H9 (cell line): Measurements from ENCODE around the gene RDH14. TPM values are rescaled to one million over a fixed set of nuclear protein-coding genes. Genes with fewer than 3 reads are reported as not detected.

Source experiments
- DNase-seq: peaks from one replicate; pipeline ENCODE4 v3.0.0-alpha.2; 2017
- H2AFZ ChIP-seq: one replicate; pipeline ENCODE4 v1.6.1; 2013; ENCODE audit warnings: mild to moderate bottlenecking, low read length, control low read depth, moderate library complexity
- H2AK5ac ChIP-seq: 2 replicates; pipeline ENCODE4 v1.6.1; 2013; ENCODE audit warnings: low read length, control low read depth, mixed read lengths; ENCODE audit not compliant: insufficient read length
- H2BK120ac ChIP-seq: one replicate; pipeline ENCODE4 v1.6.1; 2013; ENCODE audit warnings: low read depth, mild to moderate bottlenecking, low read length, control low read depth, inconsistent platforms; ENCODE audit not compliant: poor library complexity, severe bottlenecking
- H2BK12ac ChIP-seq: 2 replicates; pipeline ENCODE4 v1.6.1; 2013; ENCODE audit warnings: low read length, control low read depth, mixed read lengths, low read depth; ENCODE audit not compliant: insufficient read length
- H2BK15ac ChIP-seq: 2 replicates; pipeline ENCODE4 v1.6.1; 2013; ENCODE audit warnings: low read depth, low read length, control low read depth
- H2BK20ac ChIP-seq: one replicate; pipeline ENCODE4 v1.6.1; 2013; ENCODE audit warnings: low read depth, mild to moderate bottlenecking, low read length, control low read depth, inconsistent platforms; ENCODE audit not compliant: poor library complexity, severe bottlenecking
- H2BK5ac ChIP-seq: 2 replicates; pipeline ENCODE4 v1.6.1; 2013; ENCODE audit warnings: low read length, control low read depth, mixed read lengths; ENCODE audit not compliant: insufficient read length
- H3K14ac ChIP-seq: 2 replicates; pipeline ENCODE4 v1.6.1; 2013; ENCODE audit warnings: low read length, control low read depth; ENCODE audit not compliant: insufficient read depth
- H3K18ac ChIP-seq: 2 replicates; pipeline ENCODE4 v1.6.1; 2013; ENCODE audit warnings: low read depth, mild to moderate bottlenecking, mixed read lengths, low read length, control low read depth; ENCODE audit not compliant: insufficient read length
- H3K23ac ChIP-seq: 2 replicates; pipeline ENCODE4 v1.6.1; 2013; ENCODE audit warnings: low read length, control low read depth, mixed read lengths, low read depth; ENCODE audit not compliant: insufficient read length
- H3K23me2 ChIP-seq: 2 replicates; pipeline ENCODE4 v1.6.1; 2013; ENCODE audit warnings: low read depth, mild to moderate bottlenecking, mixed read lengths, low read length, control low read depth; ENCODE audit not compliant: insufficient read length, poor library complexity, severe bottlenecking
- H3K27ac ChIP-seq: 2 replicates; pipeline ENCODE4 v1.5.1; 2013; ENCODE audit warnings: low read length, control low read depth, mixed read lengths, low read depth; ENCODE audit not compliant: insufficient read length
- H3K27me3 ChIP-seq: 2 replicates; pipeline ENCODE4 v1.6.1; 2013; ENCODE audit warnings: low read length, control low read depth, inconsistent platforms; ENCODE audit not compliant: insufficient read depth
- H3K4ac ChIP-seq: 2 replicates; pipeline ENCODE4 v1.6.1; 2013; ENCODE audit warnings: low read depth, mild to moderate bottlenecking, control low read depth, inconsistent platforms, low read length, moderate library complexity
- H3K4me1 ChIP-seq: 2 replicates; pipeline ENCODE4 v1.6.1; 2013; ENCODE audit warnings: low read length, control low read depth, inconsistent platforms; ENCODE audit not compliant: insufficient read depth
- H3K4me2 ChIP-seq: 2 replicates; pipeline ENCODE4 v1.6.1; 2013; ENCODE audit warnings: low read length, control low read depth, mixed read lengths; ENCODE audit not compliant: insufficient read length, insufficient read depth
- H3K56ac ChIP-seq: 2 replicates; pipeline ENCODE4 v1.6.1; 2013; ENCODE audit warnings: low read depth, mild to moderate bottlenecking, mixed read lengths, low read length, control low read depth; ENCODE audit not compliant: insufficient read length
- H3K79me1 ChIP-seq: 2 replicates; pipeline ENCODE4 v1.6.1; 2013; ENCODE audit warnings: low read depth, mild to moderate bottlenecking, moderate library complexity, low read length, control low read depth, inconsistent platforms; ENCODE audit not compliant: insufficient read depth, poor library complexity, severe bottlenecking
- H3K79me2 ChIP-seq: 2 replicates; pipeline ENCODE4 v1.6.1; 2013; ENCODE audit warnings: low read length, control low read depth, inconsistent platforms; ENCODE audit not compliant: insufficient read depth
- H3K9ac ChIP-seq: 2 replicates; pipeline ENCODE4 v1.6.1; 2013; ENCODE audit warnings: low read length, control low read depth, mixed read lengths; ENCODE audit not compliant: insufficient read length; ENCODE audit errors: extremely low read depth
- H3K9me3 ChIP-seq: one replicate; pipeline ENCODE4 v1.6.1; 2013; ENCODE audit warnings: low read depth, low read length, inconsistent platforms; ENCODE audit not compliant: control insufficient read depth
- H3T11ph ChIP-seq: one replicate; pipeline ENCODE4 v1.6.1; 2013; ENCODE audit warnings: mild to moderate bottlenecking, low read length, control low read depth, inconsistent platforms
- H4K20me1 ChIP-seq: one replicate; pipeline ENCODE4 v1.6.1; 2013; ENCODE audit not compliant: control insufficient read depth, insufficient read length, insufficient read depth
- H4K5ac ChIP-seq: 2 replicates; pipeline ENCODE4 v1.6.1; 2013; ENCODE audit warnings: low read depth, mild to moderate bottlenecking, mixed read lengths, low read length, control low read depth; ENCODE audit not compliant: insufficient read length
- H4K8ac ChIP-seq: replicated peaks from 2 replicates; pipeline ENCODE4 v1.6.1; 2013; ENCODE audit warnings: low read length, control low read depth, mixed read lengths, low read depth; ENCODE audit not compliant: insufficient read length
- H4K91ac ChIP-seq: 2 replicates; pipeline ENCODE4 v1.6.1; 2013; ENCODE audit warnings: low read depth, mild to moderate bottlenecking, moderate library complexity, mixed read lengths, low read length, control low read depth; ENCODE audit not compliant: insufficient read length
- H3K27ac Mint-ChIP-seq, 3 experiments: 2 replicates in 2 of 3; 3 replicates in 1 of 3; pipeline ENCODE4 v1.8.0; 2020 to 2021; ENCODE audit warnings: mixed read lengths in 3 of 3, mild to moderate bottlenecking in 1 of 3, moderate library complexity in 1 of 3
- H3K27me3 Mint-ChIP-seq: 2 replicates; pipeline ENCODE4 v1.8.0; 2021; ENCODE audit warnings: low read depth, mild to moderate bottlenecking, moderate library complexity, mixed read lengths
- H3K36me3 Mint-ChIP-seq, 3 experiments: 2 replicates in 2 of 3; 3 replicates in 1 of 3; pipeline ENCODE4 v1.8.0; 2020 to 2021; ENCODE audit warnings: low read depth in 3 of 3, mixed read lengths in 3 of 3; ENCODE audit not compliant: insufficient read depth in 1 of 3
- H3K4me1 Mint-ChIP-seq, 2 experiments: 2 replicates each; pipeline ENCODE4 v1.8.0; 2020; ENCODE audit warnings: mixed read lengths in 2 of 2
- H3K4me3 Mint-ChIP-seq, 2 experiments: 2 replicates in 1 of 2; 3 replicates in 1 of 2; pipeline ENCODE4 v1.8.0; 2020 to 2021; ENCODE audit warnings: mild to moderate bottlenecking in 2 of 2, mixed read lengths in 2 of 2, moderate library complexity in 1 of 2
- H3K9me3 Mint-ChIP-seq, 2 experiments: 2 replicates in 1 of 2; 3 replicates in 1 of 2; pipeline ENCODE4 v1.8.0; 2020; ENCODE audit warnings: mild to moderate bottlenecking in 2 of 2, mixed read lengths in 2 of 2, moderate library complexity in 1 of 2
- CTCF ChIP-seq: fragments of 200-600 bp; sonication (generic); conservative IDR thresholded peaks from 3 replicates; pipeline ENCODE4 v1.8.0; 2021; ENCODE audit warnings: antibody characterized with exemption, mild to moderate bottlenecking
- WGBS: extraction: QIAGEN DNeasy Blood & Tissue Kit; methylation state at CpG from one replicate; pipeline ENCODE4 v1.1.7; 2013; ENCODE audit warnings: missing lambda C conversion rate, low lambda C conversion rate, mixed read lengths; ENCODE audit not compliant: insufficient read length; ENCODE audit errors: extremely low coverage; 5-methylcytosine and 5-hydroxymethylcytosine counted together
- total RNA-seq: library from RNA; stranded (reverse); gene quantifications from 2 replicates; pipeline ENCODE4 v1.2.1, GENCODE V29; 2021

RDH14 gene
- total RNA-seq, 1 experiment from 2014 or later, result 25.5 TPM

- Histone ChIP-seq H2BK5ac (no peak overlapping the region), H3K23ac (no peak overlapping the region), H3K23me2 (no peaks in the 10 kb centered on the region), H3K14ac (no peak overlapping the region), H2BK12ac (no peak overlapping the region), H4K5ac (no peak overlapping the region), H3K27ac (no peak overlapping the region), H4K91ac (no peak overlapping the region), H2AK5ac (no peak overlapping the region), H2BK20ac (no peak overlapping the region), H3K79me2 (no peaks in the 10 kb centered on the region), H3K27me3 (no peaks in the 10 kb centered on the region), H3K9ac (no peak overlapping the region), H3K9me3 (no peaks in the 10 kb centered on the region), H2BK120ac (no peak overlapping the region), H2BK15ac (no peak overlapping the region), H3K18ac (no peak overlapping the region), H3K4ac (no peak overlapping the region), H2AFZ (no peak overlapping the region), H4K8ac (no peak overlapping the region), H3K56ac (no peak overlapping the region), H4K20me1 (no peaks in the 10 kb centered on the region), H3K4me2 (no peak overlapping the region), H3T11ph (no peak overlapping the region), H3K4me1 (no peaks in the 10 kb centered on the region), H3K79me1 (no peaks in the 10 kb centered on the region)
- no peak overlapping the region for H3K27ac Mint-ChIP-seq
- TF ChIP-seq CTCF, result no peak
- H3K4me3 Mint-ChIP-seq, result no peak overlapping the region
- no peaks in the 10 kb centered on the region for H3K36me3 Mint-ChIP-seq
- no CpG with 5 or more reads among the region's 7 CpGs for WGBS
- H3K27me3 Mint-ChIP-seq, result no peaks in the 10 kb centered on the region
- no peaks in the 10 kb centered on the region for H3K4me1 Mint-ChIP-seq
- H3K9me3 Mint-ChIP-seq, result no peaks in the 10 kb centered on the region
- DNase-seq, result no peak
Measured at GRCh38 chr2:18536100-18536499, 24.4 kb downstream of the RDH14 start.
